ENCODE data around the gene NCKAP5.

Gene NCKAP5

DNA sequence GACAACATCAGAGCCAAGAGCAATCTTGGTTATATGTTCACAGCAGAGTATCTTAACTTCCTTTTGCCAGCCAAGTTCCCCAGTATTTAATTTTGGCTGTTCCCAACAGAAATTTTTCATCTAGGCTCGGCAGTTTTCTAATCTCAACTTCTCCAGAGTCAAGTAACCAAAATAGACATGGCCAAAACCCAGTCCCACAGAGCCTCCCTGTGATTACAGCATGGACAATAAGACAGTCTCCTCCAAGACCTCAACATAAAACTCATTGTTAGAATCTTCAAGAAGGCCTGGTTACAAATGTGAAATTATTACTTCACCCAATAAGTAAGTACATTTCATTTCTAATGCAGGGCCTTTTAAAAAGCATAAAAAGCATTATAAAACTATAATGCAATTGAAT, 445.7 kb downstream of the NCKAP5 start:
- no peaks in the 10 kb centered on the region for H3K36me3 ChIP-seq (ENCODE audit: control insufficient read depth, insufficient read depth, low read length)
- DNase-seq (ENCODE audit: extremely low read depth, insufficient read length): no peak
- TF ChIP-seq, protein P1, sequence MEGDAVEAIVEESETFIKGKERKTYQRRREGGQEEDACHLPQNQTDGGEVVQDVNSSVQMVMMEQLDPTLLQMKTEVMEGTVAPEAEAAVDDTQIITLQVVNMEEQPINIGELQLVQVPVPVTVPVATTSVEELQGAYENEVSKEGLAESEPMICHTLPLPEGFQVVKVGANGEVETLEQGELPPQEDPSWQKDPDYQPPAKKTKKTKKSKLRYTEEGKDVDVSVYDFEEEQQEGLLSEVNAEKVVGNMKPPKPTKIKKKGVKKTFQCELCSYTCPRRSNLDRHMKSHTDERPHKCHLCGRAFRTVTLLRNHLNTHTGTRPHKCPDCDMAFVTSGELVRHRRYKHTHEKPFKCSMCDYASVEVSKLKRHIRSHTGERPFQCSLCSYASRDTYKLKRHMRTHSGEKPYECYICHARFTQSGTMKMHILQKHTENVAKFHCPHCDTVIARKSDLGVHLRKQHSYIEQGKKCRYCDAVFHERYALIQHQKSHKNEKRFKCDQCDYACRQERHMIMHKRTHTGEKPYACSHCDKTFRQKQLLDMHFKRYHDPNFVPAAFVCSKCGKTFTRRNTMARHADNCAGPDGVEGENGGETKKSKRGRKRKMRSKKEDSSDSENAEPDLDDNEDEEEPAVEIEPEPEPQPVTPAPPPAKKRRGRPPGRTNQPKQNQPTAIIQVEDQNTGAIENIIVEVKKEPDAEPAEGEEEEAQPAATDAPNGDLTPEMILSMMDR (IDR thresholded peaks at IDR 0.05; ENCODE audit: insufficient read depth, low read length, poor library complexity, severe bottlenecking): no peak
- no peaks in the 10 kb centered on the region for H3K27me3 ChIP-seq (replicated peaks; ENCODE audit: control insufficient read depth, insufficient read depth, low read length)
- no peak overlapping the region for H3K4me3 ChIP-seq (replicated peaks; ENCODE audit: low read depth, low read length)

DNA sequence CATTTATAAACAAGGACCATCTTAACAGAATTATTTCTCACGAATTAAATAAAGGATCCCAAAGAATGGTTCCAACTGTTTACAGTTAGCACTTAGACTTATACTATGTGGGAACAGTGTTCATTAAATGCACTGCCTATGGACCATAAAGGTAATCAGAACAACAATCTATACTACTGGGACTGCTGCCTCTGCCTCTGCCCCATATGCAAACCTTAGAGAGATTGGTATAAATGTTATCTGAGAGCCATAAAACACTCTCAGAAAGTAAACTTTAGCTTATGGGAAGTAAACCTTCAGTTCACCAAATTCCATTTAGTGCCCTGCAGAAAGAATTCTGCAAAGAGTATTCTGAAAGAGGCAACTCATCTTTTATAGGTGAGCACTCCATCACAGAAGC, 448.0 kb downstream of the NCKAP5 start:
- no peak for DNase-seq (ENCODE audit: extremely low read depth, insufficient read length)
- TF ChIP-seq, protein P1 (IDR thresholded peaks at IDR 0.05; ENCODE audit: insufficient read depth, low read length, poor library complexity, severe bottlenecking): no peak
- Histone ChIP-seq H3K27me3 (replicated peaks; ENCODE audit: control insufficient read depth, insufficient read depth, low read length) (no peaks in the 10 kb centered on the region), H3K36me3 (ENCODE audit: control insufficient read depth, insufficient read depth, low read length) (no peaks in the 10 kb centered on the region), H3K4me3 (replicated peaks; ENCODE audit: low read depth, low read length) (no peak overlapping the region)

- TF ChIP-seq, protein P1 (IDR thresholded peaks at IDR 0.05; ENCODE audit: insufficient read depth, low read length, poor library complexity, severe bottlenecking): no peak
Observed at GRCh38 chr2:133110201-133110600, 458.1 kb downstream of the NCKAP5 start.

DNA sequence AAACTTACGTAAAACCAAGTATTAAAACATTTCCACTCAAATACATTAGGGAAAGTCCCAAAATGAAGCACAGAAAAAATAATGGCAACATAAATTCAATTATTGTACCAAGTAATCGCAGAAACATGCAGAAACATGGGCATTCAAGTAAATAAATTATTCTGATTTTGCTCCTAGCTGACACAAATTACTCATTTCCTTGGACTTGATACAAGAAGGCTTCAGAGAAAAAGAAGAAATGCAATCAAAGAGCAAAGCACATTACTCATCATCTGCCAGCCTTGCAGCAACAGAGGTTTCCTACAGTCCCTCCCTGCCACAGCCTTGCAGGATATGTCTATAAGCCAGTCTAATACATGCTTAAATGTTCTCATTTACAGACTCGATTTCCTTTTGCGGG, 458.5 kb downstream of the NCKAP5 start:
- TF ChIP-seq, protein P1 (IDR thresholded peaks at IDR 0.05; ENCODE audit: insufficient read depth, low read length, poor library complexity, severe bottlenecking): no peak
- Histone ChIP-seq H3K27me3 (replicated peaks; ENCODE audit: control insufficient read depth, insufficient read depth, low read length) (no peaks in the 10 kb centered on the region), H3K4me3 (replicated peaks; ENCODE audit: low read depth, low read length) (no peak overlapping the region), H3K36me3 (ENCODE audit: control insufficient read depth, insufficient read depth, low read length) (no peaks in the 10 kb centered on the region)
- DNase-seq (ENCODE audit: extremely low read depth, insufficient read length): no peak

More at GRCh38 chr2:133110201-133110600, 458.1 kb downstream of the NCKAP5 start:
- DNase-seq (ENCODE audit: extremely low read depth, insufficient read length): no peak
- H3K27me3 ChIP-seq (replicated peaks; ENCODE audit: control insufficient read depth, insufficient read depth, low read length): no peaks in the 10 kb centered on the region
- H3K36me3 ChIP-seq (ENCODE audit: control insufficient read depth, insufficient read depth, low read length): no peaks in the 10 kb centered on the region
- no peak overlapping the region for H3K4me3 ChIP-seq (replicated peaks; ENCODE audit: low read depth, low read length)

- TF ChIP-seq, protein P1 (IDR thresholded peaks at IDR 0.05; ENCODE audit: insufficient read depth, low read length, poor library complexity, severe bottlenecking): no peak
- no peak for DNase-seq (ENCODE audit: extremely low read depth, insufficient read length)
- H3K4me3 ChIP-seq (replicated peaks; ENCODE audit: low read depth, low read length): no peak overlapping the region
- H3K36me3 ChIP-seq (ENCODE audit: control insufficient read depth, insufficient read depth, low read length): no peaks in the 10 kb centered on the region
- no peaks in the 10 kb centered on the region for H3K27me3 ChIP-seq (replicated peaks; ENCODE audit: control insufficient read depth, insufficient read depth, low read length)
Observed at GRCh38 chr2:133107058-133107815, 461.0 kb downstream of the NCKAP5 start.

Measured in GM06990 (cell line).